ENCODE data around the gene CBARP. TPM values are rescaled to one million over a fixed set of nuclear protein-coding genes. Genes with fewer than 3 reads are reported as not detected.

The CBARP gene
- total and polyA plus RNA-seq, 2 of the 4 experiments (the other 2 are of a cell fraction), result 0.18 to 3.9 TPM

GRCh38 chr19:1283917-1284292, 46.1 kb upstream of the CBARP start:
- no peak overlapping the region for H2AK5ac ChIP-seq (ENCODE audit: low read depth, low read length)
- no peaks in the 10 kb centered on the region for H3K9me1 ChIP-seq (ENCODE audit: insufficient read depth, low read length)
- ChIA-PET POLR2A (ENCODE audit: unreplicated experiment) (interaction anchor here (1.0 kb wide), 1 partner anchor 9 kb away, joined by 5 read pairs; the partner anchor contains the start of gene FAM174C), CTCF (no interaction called here)
- no peak overlapping the region for H3K14ac ChIP-seq (replicated peaks; ENCODE audit: low read depth, low read length)
- H3K36me3 ChIP-seq (ENCODE audit: control insufficient read depth, insufficient read depth, low read length), result peaks cover 4% of the 10 kb centered on the region
- no peak overlapping the region for H3K23ac ChIP-seq (ENCODE audit: low read depth, low read length)
- no peak overlapping the region for H3K4me3 ChIP-seq (ENCODE audit: insufficient read depth, low read depth, low read length)
- H3K79me1 ChIP-seq (ENCODE audit: low read depth in 1 of 2, low read length in 2 of 2), result peaks cover 0 to 10% of the 10 kb centered on the region in 2 experiments; a peak in 1 of 4 replicates
- H3K27me3 ChIP-seq (ENCODE audit: control insufficient read depth, insufficient read depth, low read length), result peaks cover 41% of the 10 kb centered on the region
- in situ Hi-C loops (cut with MboI; ENCODE audit: low sequenced_read_pairs) (loop anchor here (5.0 kb wide), 1 partner anchor 78 kb away; no protein-coding TSS in a partner anchor), intact Hi-C loops (cut with micrococcal nuclease) (loop anchor here (2.0 kb wide), 1 partner anchor 95 kb away; no protein-coding TSS in a partner anchor), dilution Hi-C loops (cut with HindIII; ENCODE audit: low sequenced_read_pairs, unreplicated experiment) (no loop called here)
- H3K4me2 ChIP-seq (ENCODE audit: low read depth, low read length), result no peak overlapping the region
- no peak overlapping the region for H3K18ac ChIP-seq (ENCODE audit: low read depth, low read length)
- no peak overlapping the region for H2AK9ac ChIP-seq (replicated peaks; ENCODE audit: low read depth, low read length, poor library complexity)
- no peak overlapping the region for H2BK20ac ChIP-seq (ENCODE audit: low read depth, low read length)
- peaks cover 16% of the 10 kb centered on the region for H4K20me1 ChIP-seq (ENCODE audit: insufficient read depth, low read length)
- H3K9ac ChIP-seq (ENCODE audit: low read depth, low read length), result no peak overlapping the region
- no peak overlapping the region for H2BK120ac ChIP-seq (ENCODE audit: low read depth, low read length)
- H2AFZ ChIP-seq (replicated peaks; ENCODE audit: low read length, poor library complexity), result no peak overlapping the region
- TF ChIP-seq RFX5 (IDR thresholded peaks at IDR 0.05; ENCODE audit: low read depth, low read length) (no peak), POLR2A (IDR thresholded peaks at IDR 0.05; ENCODE audit: low read depth, low read length) (no peak), CHD1 (IDR thresholded peaks at IDR 0.05; ENCODE audit: low read depth, low read length) (no peak), MXI1 (IDR thresholded peaks at IDR 0.05; ENCODE audit: borderline replicate concordance, low read depth, low read length) (no peak), CEBPB (IDR thresholded peaks at IDR 0.05; ENCODE audit: low read depth, low read length) (no peak), FOS (IDR thresholded peaks at IDR 0.05; ENCODE audit: low read depth, low read length) (no peak), SMC3 (IDR thresholded peaks at IDR 0.05; ENCODE audit: low read depth, low read length) (no peak), USF2 (IDR thresholded peaks at IDR 0.05; ENCODE audit: low read depth, low read length) (no peak), RAD21 (IDR thresholded peaks at IDR 0.05; ENCODE audit: low read length) (no peak), CTCF (conservative IDR thresholded peaks at IDR 0.05; ENCODE audit: low read depth, low read length) (no peak), MAZ (IDR thresholded peaks at IDR 0.05; ENCODE audit: borderline replicate concordance, low read depth, low read length) (no peak), ELK1 (IDR thresholded peaks at IDR 0.05; ENCODE audit: borderline replicate concordance, low read depth, low read length) (no peak), BHLHE40 (IDR thresholded peaks at IDR 0.05; ENCODE audit: low read depth, low read length) (no peak), MAFK (IDR thresholded peaks at IDR 0.05; ENCODE audit: low read depth, low read length) (no peak), NFE2L2 (IDR thresholded peaks at IDR 0.05; ENCODE audit: low read depth, low read length) (no peak), RCOR1 (IDR thresholded peaks at IDR 0.05; ENCODE audit: insufficient replicate concordance, low read length) (no peak)
- no TSS peak for BruUV-seq (replicated peaks)
- H2BK15ac ChIP-seq (ENCODE audit: low read depth, low read length), result no peak overlapping the region
- H3K4ac ChIP-seq (ENCODE audit: low read depth, low read length), result no peak overlapping the region
- H3K27ac ChIP-seq (ENCODE audit: insufficient read depth, low read length), result no peak overlapping the region
- no peak for DNase-seq
- 80% methylated on average over 1 of the region's 12 CpGs; no CpG with 5 or more reads in 1 of the 2 experiments for WGBS, 2 experiments (ENCODE audit: extremely low coverage in 2 of 2, insufficient read length in 1 of 2)
- H2BK5ac ChIP-seq (ENCODE audit: low read depth, low read length, poor library complexity, severe bottlenecking), result no peak overlapping the region
- no peak overlapping the region for H4K91ac ChIP-seq (ENCODE audit: insufficient read depth, low read depth, low read length)
- no peak overlapping the region for H3K56ac ChIP-seq (ENCODE audit: extremely low read depth, insufficient read depth, low read length)
- no peak overlapping the region for H4K5ac ChIP-seq (ENCODE audit: low read depth, low read length)
- no peak overlapping the region for H4K8ac ChIP-seq (ENCODE audit: low read depth in 2 of 2, low read length in 2 of 2)
- no peaks in the 10 kb centered on the region for H3K9me3 ChIP-seq (ENCODE audit: control insufficient read depth, insufficient read depth, low read length)
- ATAC-seq (ENCODE audit: low read depth), result no peak
- no peaks in the 10 kb centered on the region for H3K4me1 ChIP-seq (ENCODE audit: control insufficient read depth, insufficient read depth, low read length)
